ENCODE measurements around the gene GCM1.

DNA sequence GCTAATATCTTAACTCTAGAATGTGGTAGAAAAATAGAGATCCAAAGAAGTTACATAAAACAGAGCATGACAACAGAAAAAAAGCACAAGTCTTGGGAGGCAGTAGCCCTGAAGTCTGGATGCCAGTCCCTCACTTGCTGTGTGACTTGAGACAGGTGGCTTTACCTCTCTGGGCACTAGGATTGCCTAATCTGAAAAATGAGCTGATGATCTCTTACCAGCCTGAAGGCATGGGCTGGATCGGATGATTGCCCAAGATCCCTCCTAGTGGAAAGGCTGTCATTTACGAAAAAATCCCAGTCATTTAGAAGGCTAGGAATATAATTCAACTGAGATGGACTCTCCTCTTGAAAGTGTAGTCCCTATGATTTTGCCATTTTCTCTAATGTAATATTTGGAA, 10.9 kb upstream of the GCM1 start:
- TF ChIP-seq, protein P1, sequence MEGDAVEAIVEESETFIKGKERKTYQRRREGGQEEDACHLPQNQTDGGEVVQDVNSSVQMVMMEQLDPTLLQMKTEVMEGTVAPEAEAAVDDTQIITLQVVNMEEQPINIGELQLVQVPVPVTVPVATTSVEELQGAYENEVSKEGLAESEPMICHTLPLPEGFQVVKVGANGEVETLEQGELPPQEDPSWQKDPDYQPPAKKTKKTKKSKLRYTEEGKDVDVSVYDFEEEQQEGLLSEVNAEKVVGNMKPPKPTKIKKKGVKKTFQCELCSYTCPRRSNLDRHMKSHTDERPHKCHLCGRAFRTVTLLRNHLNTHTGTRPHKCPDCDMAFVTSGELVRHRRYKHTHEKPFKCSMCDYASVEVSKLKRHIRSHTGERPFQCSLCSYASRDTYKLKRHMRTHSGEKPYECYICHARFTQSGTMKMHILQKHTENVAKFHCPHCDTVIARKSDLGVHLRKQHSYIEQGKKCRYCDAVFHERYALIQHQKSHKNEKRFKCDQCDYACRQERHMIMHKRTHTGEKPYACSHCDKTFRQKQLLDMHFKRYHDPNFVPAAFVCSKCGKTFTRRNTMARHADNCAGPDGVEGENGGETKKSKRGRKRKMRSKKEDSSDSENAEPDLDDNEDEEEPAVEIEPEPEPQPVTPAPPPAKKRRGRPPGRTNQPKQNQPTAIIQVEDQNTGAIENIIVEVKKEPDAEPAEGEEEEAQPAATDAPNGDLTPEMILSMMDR (conservative IDR thresholded peaks at IDR 0.05): no peak; the same call in 1 of the 2 replicates
- TF ChIP-seq ZFX (IDR thresholded peaks at IDR 0.05): no peak

All from C4-2B (cell line).